GM19193 (cell line): ENCODE results near the gene JADE1.
A peak's percentile ranks its signal among the peaks of the same experiment; 100 is the strongest.

Experiments
- POLR2A ChIP-seq: IDR thresholded peaks from 4 replicates; pipeline ENCODE4 v1.6.1; 2011; ENCODE audit not compliant: insufficient read depth, insufficient read length; ENCODE audit errors: extremely low read depth

The JADE1 gene

GRCh38 chr4:128796934-128797333 is 12.6 kb upstream of the JADE1 start:
- no peak for TF ChIP-seq POLR2A

GRCh38 chr4:128800284-128800683 is 9.2 kb upstream of the JADE1 start:
- TF ChIP-seq POLR2A: no peak

DNA sequence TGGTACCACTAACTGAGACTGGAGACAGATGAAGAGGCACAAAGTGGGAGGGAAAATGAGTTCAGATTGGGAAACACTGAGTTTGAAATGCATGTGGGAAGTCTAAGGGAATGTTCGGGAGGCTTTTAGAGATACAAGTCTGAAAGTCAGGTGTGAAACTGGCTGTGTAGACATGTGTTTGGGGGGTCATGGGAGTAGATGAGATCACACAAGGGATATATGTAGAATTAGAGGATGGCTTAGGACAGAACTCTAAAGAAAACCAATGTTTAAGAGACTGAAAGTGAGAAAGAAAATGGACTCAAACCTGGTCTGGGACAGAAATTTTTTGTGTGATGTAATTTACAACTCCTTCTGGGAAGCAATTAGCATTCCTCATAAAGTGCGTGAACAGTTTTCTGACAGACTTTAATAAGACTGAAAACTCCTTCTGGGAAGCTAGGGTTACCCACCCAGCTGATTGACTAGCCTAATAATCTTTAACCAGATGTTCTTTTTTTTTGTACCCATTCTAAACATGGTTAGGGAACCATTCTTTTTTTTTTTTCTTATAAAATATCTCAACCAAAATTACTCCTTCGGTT is 8.7 kb upstream of the JADE1 start:
- no peak for TF ChIP-seq POLR2A

GRCh38 chr4:128802680-128803628 is 6.5 kb upstream of the JADE1 start:
- TF ChIP-seq POLR2A: no peak

DNA sequence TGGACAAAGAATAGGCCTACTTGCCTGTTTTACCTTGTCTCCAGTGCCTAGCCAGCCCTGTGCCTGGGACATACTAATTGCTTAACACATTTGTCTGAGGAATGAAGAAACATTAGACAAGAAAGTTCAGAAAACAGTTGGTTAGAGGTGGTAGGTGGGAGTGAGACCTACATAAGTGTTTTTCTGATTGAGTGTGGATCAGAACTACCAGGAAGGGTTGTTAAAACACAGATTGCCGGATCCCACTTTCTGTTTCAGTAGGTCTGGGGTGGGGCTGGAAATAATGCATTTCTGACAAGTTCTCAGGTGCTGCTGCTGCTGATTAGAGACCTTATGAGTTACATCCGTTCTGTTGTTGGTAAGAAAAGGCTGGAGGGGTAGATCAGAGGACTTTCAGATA is 5.7 kb upstream of the JADE1 start:
- TF ChIP-seq POLR2A: no peak

DNA sequence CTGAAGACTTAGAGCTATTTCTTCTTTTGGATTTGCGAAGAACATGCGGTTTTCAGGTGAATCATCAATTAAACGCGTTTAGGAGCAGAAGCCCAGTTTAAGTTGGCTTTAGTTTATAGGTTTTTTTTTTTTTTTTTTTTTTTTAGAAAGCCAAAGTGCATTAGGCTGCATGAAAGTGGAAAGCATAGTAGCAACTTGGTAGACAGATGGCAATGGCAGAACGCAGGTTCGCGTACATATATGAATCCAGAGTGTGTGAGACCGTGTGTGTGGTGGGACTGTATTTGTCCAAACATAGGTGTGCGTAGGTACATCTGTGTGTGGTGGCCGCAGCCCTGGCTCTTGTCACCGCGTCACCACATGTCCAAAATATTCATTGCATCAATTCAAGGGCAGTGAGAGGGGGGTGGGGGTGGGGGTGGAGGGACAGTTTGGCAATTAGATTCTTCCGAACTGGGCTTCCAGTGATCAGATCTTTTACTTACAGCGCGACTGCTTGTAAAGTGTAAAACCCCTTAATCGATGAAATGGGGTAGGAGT is 901 bp downstream of the JADE1 start:
- no peak for TF ChIP-seq POLR2A

DNA sequence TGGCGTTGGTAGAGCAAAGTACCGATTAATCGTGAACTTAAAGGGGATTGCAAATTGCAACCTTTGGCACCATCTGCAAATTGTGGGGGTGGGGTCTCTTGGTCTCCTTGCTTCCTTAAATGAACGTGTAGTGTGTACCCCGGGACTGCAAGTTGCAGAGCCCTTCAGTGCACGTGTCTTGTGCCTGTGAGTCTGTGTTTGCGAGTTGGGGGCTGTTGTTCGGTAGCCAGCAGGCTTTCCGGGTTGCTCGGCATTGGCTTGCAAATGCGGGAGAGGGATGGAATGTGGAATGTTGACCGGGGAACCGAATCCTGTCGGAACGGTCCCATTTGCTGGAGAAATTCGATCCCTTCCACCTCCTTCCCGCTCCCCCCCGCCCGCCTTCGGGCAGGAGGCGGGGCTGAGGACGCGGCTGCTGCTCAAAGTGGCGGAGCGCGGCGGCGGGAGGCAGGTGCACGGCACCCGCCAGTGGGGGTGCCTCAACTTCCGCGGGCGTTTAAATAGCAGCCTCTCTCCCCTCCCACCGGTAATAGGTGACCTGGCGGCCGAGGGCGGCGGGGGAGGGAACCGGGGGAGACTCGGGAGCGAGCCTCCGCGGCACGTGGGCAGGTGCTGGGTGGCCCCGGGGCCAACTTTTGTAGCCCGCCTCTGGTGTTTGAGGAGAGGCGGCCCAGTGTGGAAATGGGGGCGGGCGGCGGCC is 1.5 kb downstream of the JADE1 start:
- peak; percentile 70 for TF ChIP-seq POLR2A

DNA sequence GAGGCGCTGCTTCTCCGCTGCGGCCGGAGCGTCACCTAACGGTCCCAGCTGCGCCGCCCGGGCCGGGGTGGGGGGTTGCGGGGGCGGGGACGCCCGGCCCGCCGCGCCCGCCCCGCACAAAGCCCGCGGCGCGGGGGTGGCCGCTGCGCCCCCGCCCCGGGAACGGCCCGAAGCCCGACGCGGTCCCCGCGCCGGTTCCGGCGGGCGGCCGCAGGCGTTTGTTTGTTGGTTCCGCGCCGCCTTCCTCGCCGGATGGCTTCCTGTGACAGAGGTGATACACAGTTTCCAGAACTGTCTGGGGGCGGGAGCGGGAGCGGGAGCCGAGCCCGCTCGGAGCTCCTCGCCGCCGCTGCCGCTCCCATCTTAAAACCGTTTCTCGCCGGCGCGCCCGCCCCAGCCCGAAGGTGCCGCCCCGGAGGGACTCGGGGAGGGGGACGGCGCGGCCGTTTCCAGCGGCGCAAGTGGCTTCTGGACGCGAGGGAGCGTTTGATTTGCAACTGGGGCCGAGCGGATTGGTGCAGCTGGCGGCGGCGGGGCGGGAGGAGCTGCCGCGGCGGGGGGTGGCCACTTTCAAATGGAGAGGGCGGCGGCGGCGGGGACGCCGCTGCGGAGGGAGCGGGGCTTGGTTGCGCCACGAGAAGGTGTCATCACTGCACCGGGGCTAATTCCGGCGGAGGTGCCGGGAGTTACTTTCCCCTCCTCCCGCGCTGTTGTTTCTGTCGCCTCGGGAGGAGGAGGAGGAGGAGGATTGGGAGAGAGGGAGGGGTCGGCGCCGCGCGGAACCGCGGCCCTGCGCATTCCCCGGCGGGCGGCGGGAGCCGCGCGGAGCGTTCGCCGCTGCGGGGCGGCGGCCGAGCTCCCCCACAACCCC is 2.3 kb downstream of the JADE1 start:
- peak; percentile 77 for TF ChIP-seq POLR2A

GRCh38 chr4:128812442-128813235 is 3.1 kb downstream of the JADE1 start:
- TF ChIP-seq POLR2A: no peak

DNA sequence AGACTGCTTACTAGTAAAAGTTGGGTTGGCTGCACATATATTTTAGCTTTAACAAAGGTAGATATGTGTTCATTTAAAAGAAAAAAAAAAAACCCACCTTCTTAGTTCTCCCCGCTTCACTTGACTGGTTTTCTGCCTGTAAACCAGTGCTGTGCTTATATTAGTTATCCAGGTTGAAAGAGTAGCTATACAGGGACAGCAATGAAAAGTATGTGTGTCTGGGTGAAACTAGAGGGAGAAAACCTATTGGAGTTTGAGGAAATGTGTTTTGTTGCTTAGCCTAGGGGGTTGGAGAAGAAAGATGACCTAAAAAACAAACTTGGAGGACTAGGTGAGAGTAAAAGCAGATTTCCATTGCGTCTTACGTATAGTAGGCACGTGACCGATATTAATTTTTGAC is 4.5 kb downstream of the JADE1 start:
- TF ChIP-seq POLR2A: no peak

DNA sequence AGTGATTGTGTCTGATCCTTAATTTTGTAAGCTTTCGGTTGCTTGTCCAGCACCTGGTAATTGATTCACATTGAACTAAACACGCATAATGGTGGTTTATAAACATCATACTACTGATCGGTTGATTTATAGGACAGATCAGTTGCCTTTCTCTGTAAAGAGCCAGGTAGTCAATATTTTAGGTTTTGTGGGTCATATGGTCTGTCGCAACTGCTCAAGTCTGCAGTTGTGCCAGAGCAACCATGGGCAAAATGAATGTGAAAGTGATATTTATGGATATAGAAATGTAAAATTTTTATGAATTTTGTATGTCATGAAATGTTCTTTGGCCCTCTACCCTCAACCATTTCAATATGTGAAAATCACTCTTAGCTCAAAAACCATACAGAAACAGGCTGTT is 8.9 kb downstream of the JADE1 start:
- no peak for TF ChIP-seq POLR2A

- TF ChIP-seq POLR2A: no peak
Observed at GRCh38 chr4:128819082-128819742, 9.7 kb downstream of the JADE1 start.

DNA sequence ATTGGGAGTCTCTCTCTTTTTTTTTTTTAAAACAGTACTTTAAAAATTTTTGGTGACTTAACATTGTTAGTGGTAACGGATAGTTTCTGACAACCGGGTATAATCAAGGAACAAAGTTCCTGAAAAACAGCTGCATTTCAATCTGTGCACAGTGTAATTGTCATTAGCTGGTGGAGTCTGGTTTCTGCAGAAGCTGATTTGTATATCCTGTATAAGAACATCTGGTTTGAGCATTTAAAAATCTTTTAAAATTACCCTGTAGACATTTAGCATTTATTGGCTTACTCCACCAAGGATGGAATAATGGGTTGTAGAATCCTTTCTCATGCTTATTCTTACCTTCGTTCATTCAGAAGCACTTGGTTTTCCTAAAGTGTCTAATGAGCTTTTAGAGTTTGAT is 11.2 kb downstream of the JADE1 start:
- TF ChIP-seq POLR2A: no peak
